Left lung (tissue), 10 donors: ENCODE data around the gene FFAR1. TPM values are rescaled to one million over a fixed set of nuclear protein-coding genes. Genes with fewer than 3 reads are reported as not detected.

Experiments used
- ATAC-seq: fragments of 200-7000 bp; cut with Tn5 transposase; one replicate; pipeline ENCODE4 v1.9.1; 2020; ENCODE audit warnings: moderate library complexity
- DNase-seq, 4 donors: peaks; one replicate each; pipeline ENCODE4 v3.0.0-alpha.2; 2013 to 2020
- H3K27ac ChIP-seq, 2 donors: fragments of 200-600 bp; sonication (generic) in 1 of 2; one replicate each; pipeline versions ENCODE4 v1.5.0 to v1.8.0; 2020 to 2021
- H3K27me3 ChIP-seq, 2 donors: fragments of 200-600 bp; sonication (generic) in 1 of 2; one replicate each; pipeline versions ENCODE4 v1.5.0 to v1.8.0; 2020 to 2021
- H3K36me3 ChIP-seq, 2 donors: fragments of 200-600 bp; sonication (generic) in 1 of 2; one replicate each; pipeline versions ENCODE4 v1.5.0 to v1.8.0; 2020 to 2021
- H3K4me1 ChIP-seq, 2 donors: fragments of 200-600 bp; one replicate each; pipeline ENCODE4 v1.8.0; 2021
- H3K4me3 ChIP-seq, 2 donors: fragments of 200-600 bp; sonication (generic) in 1 of 2; one replicate each; pipeline versions ENCODE4 v1.5.0 to v1.8.0; 2020 to 2021; ENCODE audit warnings: mild to moderate bottlenecking in 1 of 2
- H3K9me3 ChIP-seq, 2 donors: fragments of 200-600 bp; sonication (generic) in 1 of 2; one replicate each; pipeline versions ENCODE4 v1.5.0 to v1.8.0; 2020 to 2021
- CTCF ChIP-seq, 2 donors: fragments of 200-600 bp; sonication (generic) in 1 of 2; IDR thresholded peaks; one replicate each; pipeline versions ENCODE4 v1.5.0 to v1.8.0; 2021; ENCODE audit warnings: antibody characterized with exemption in 2 of 2
- intact Hi-C, 2 donors: fragments of 100-400 bp; cut with DNase I; formaldehyde crosslinking; loops; one replicate each; pipeline versions ENCODE4 v1.11.2 to v1.14.2; 2022
- polyA plus RNA-seq, 6 donors: library from polyadenylated mRNA; unstranded; fragments of 120-200 nt; gene quantifications; one replicate each; pipeline ENCODE4 v1.2.1, GENCODE V29; 2013; ENCODE audit not compliant: insufficient read length in 6 of 6
- total RNA-seq, 2 donors: library from RNA; stranded (reverse); fragmentation: NEBNext Ultra II Directional; extraction: Animal tissue kit (Norgen Biotek cat#: 25700); gene quantifications; one replicate each; pipeline ENCODE4 v1.2.1, GENCODE V29; 2021
- donor health status: DM: no; HTN: yes; CAD: no.
- donor health status: DM: no; HTN: no; CAD: no.

FFAR1 gene
- total and polyA plus RNA-seq, 8 donors: 0.06 to 0.74 (median 0.28) TPM; not detected in 2

- H3K36me3 ChIP-seq: no peaks in the 10 kb centered on the region
- no peak for TF ChIP-seq CTCF (IDR thresholded peaks at IDR 0.05)
- H3K27ac ChIP-seq: no peak overlapping the region
- peak overlapping the region in 1 of 2 donors; percentile 10 for H3K4me3 ChIP-seq
- H3K9me3 ChIP-seq: no peaks in the 10 kb centered on the region
- intact Hi-C loops: no loop called here
- peaks cover 0 to 14% of the 10 kb centered on the region in 2 donors for H3K4me1 ChIP-seq
- peaks cover 0 to 50% of the 10 kb centered on the region in 2 donors for H3K27me3 ChIP-seq
- DNase-seq (peak in 1 of 4 donors; percentile 43), ATAC-seq (no peak)
Observed at GRCh38 chr19:35329323-35329722, 18.4 kb upstream of the FFAR1 start.

GRCh38 chr19:35330475-35330874, 17.2 kb upstream of the FFAR1 start:
- no peak for ATAC-seq

GRCh38 chr19:35331551-35332214, 16.0 kb upstream of the FFAR1 start:
- Histone ChIP-seq H3K27ac (no peak overlapping the region), H3K4me3 (no peak overlapping the region), H3K9me3 (no peaks in the 10 kb centered on the region), H3K4me1 (peaks cover 0 to 12% of the 10 kb centered on the region in 2 donors), H3K36me3 (no peaks in the 10 kb centered on the region), H3K27me3 (peaks cover 0 to 51% of the 10 kb centered on the region in 2 donors)
- DNase-seq (peak in 1 of 4 donors; percentile 41), ATAC-seq (no peak)
- intact Hi-C loops: no loop called here
- no peak for TF ChIP-seq CTCF (IDR thresholded peaks at IDR 0.05)

More at GRCh38 chr19:35330475-35330874, 17.2 kb upstream of the FFAR1 start:
- H3K4me1 ChIP-seq: peaks cover 0 to 12% of the 10 kb centered on the region in 2 donors
- no peak overlapping the region for H3K4me3 ChIP-seq
- peaks cover 0 to 51% of the 10 kb centered on the region in 2 donors for H3K27me3 ChIP-seq
- peak in 1 of 4 donors; percentile 29 for DNase-seq
- no peaks in the 10 kb centered on the region for H3K36me3 ChIP-seq
- intact Hi-C loops: no loop called here
- no peak overlapping the region for H3K27ac ChIP-seq
- H3K9me3 ChIP-seq: no peaks in the 10 kb centered on the region
- TF ChIP-seq CTCF (IDR thresholded peaks at IDR 0.05): no peak

GRCh38 chr19:35332817-35333216, 14.9 kb upstream of the FFAR1 start:
- Histone ChIP-seq H3K4me1 (peaks cover 0 to 12% of the 10 kb centered on the region in 2 donors), H3K4me3 (no peak overlapping the region), H3K27me3 (peaks cover 0 to 45% of the 10 kb centered on the region in 2 donors), H3K36me3 (no peaks in the 10 kb centered on the region), H3K9me3 (no peaks in the 10 kb centered on the region), H3K27ac (no peak overlapping the region)
- intact Hi-C loops: no loop called here
- ATAC-seq: no peak
- TF ChIP-seq CTCF (IDR thresholded peaks at IDR 0.05): no peak
- peak in 1 of 4 donors; percentile 52 for DNase-seq

- intact Hi-C loops: no loop called here
- H3K27me3 ChIP-seq: peaks cover 0 to 40% of the 10 kb centered on the region in 2 donors
- ATAC-seq (no peak), DNase-seq (no peak)
- no peak overlapping the region for H3K4me3 ChIP-seq
- no peaks in the 10 kb centered on the region for H3K9me3 ChIP-seq
- no peak for TF ChIP-seq CTCF (IDR thresholded peaks at IDR 0.05)
- no peaks in the 10 kb centered on the region for H3K36me3 ChIP-seq
- H3K4me1 ChIP-seq: peaks cover 0 to under 1% of the 10 kb centered on the region in 2 donors
- H3K27ac ChIP-seq: no peak overlapping the region
Observed at GRCh38 chr19:35334144-35334753, 13.5 kb upstream of the FFAR1 start.
